Right forelimb (tissue), 1 donor: ENCODE results near the gene NMB.
A peak's percentile ranks its signal among the peaks of the same experiment; 100 is the strongest.
"Not testable (repeated sequence)": the region's sequence is repeated elsewhere in the genome, so short reads cannot be mapped to it uniquely, and the experiment has no call there.

Experiments used
- DNase-seq: peaks from one replicate; pipeline ENCODE4 v3.0.0-alpha.2; 2018

The NMB gene, protein sequence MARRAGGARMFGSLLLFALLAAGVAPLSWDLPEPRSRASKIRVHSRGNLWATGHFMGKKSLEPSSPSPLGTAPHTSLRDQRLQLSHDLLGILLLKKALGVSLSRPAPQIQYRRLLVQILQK

DNA sequence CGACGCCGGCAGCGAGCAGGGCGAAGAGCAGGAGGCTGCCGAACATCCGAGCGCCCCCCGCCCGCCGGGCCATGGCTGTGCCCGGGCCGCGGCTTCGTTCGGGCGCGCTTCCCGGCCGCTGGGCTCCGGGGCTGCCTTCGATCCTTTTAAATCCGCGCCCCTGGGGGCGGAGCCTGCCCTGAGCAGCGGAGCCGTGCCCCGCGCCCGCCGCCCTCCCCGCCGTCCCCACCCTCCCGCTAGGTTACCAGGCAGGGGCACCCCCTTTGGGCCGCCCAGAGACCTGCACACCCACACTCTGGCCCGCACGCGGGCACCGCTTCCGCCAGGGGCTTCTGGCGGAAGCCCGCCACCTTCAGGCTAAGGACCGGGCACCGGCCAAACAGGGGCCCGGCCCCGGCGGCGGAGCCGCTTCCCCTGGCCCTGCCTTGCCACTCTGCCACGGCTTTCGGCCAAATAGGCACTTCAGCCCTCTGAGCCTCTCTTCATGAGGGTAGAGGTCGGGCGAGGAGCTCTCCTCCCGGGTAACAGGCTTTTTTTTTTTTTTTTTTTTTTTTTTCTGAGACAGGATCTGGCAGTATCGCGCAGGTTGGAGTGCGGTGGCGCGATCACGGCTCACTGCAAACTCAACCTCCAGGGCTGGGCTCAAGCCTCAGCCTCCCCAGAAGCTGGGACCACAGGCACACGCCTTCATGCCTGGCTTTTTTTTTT is at the start of gene NMB:
Gene NMB (minus strand): TSS at position 120 of the 708 bp plus-strand sequence. CDS start 47 bp downstream, at position 73.
- DNase-seq: peak; percentile 85

DNA sequence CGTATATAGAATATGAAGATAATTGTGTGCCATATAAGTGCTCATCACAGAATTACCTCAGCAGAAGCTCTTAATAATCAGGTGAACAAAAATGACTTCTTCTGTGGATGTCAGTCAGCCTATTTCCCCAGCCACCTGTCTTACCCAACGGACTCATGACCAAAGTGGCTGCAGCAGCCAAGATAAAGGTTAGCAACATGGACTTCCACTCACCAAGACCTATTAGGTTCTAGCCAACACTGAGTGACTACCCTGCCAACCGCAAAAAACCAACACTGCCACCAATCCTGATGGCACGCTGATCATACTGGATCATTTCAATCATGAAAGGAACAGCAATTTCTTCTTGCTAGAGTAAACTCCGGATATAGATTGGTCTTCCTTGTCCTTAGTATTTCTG is 45.8 kb upstream of the NMB start:
- no peak for DNase-seq

DNA sequence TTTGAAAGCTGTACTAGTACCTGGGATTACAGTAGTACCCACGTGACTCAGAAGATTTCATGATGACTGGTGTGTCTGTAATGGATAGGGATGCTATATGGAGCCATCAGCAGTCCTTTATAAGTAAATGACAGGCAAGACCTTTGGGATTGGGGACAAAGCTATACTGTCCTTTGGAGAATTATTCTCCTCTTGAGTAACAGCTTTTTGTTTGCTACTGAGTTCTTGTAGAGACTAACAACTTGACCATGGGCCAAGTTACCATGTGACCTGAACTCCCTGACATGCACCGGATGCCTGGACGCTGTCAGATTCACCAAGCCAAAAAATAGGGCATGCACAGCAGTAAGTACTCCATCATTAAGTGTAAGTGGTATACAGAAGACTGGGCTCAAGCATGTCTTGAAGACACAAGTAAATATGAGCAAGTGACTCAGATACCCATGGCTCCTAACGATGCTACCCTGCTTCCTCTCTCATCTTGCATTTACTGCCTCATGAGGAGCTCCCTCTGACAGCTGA is 45.0 kb upstream of the NMB start:
- no peak for DNase-seq

DNA sequence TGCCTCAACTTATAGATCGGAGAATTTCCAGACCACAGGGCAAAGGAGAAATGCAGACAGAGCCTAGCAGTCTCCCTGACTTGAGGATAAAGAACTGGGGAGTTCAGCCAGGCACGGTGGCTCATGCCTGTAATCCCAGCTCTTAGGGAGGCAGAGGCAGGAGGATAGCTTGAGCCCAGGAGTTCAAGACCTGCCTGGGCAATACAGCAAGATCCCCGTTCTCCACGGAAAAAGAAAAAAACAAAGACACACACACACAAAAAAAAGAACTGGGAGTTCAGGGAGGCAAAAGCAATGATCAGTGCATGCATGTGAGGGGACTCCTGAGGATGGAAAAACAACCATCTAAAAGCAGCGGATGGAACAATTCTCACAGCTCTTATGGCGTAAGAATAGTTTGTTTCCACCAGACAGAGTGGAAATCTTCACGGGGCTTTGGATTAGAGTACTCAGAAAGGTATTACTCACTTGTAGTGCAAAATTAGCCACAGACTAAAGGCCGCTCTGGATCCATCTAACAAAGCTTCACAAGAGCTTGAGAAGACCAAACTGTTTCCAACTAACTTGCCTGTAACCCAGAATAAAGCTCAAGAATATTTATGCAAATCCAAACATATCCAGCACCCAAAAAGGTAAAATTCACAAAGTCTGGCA is 41.7 kb upstream of the NMB start:
- no peak for DNase-seq

DNA sequence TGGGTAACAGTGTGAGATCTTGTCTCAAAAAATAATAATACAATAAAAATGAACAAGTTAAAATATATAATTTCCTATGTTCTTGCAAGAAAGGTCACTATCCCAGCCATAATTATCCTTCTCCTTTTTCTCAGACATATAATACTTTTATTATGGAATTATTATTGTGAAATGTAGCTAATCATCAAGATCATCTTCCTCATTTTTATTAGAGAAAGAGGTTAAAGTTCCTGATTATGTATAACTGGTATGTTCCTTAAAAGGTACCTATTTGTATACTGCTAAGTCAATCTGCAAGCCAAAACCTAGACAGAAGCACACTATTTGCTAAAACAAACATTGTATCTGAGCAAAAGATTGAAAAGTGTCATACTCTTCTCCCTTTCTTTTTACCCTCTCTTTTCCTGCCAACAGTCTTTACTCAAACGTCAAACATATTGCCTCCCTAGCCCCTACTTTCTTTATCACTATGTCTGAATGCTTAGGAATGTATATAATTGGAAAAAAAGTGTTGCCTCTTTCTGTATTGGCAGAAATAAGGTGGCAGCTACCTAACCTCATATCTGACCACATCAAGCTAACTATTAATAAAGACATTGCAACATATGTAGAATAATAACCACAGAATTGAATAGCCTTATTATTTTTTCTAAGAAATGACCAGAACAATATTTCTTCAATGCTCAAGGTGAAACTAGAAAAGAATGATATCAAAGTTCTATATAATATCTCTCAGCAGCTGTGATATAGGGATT is 39.4 kb upstream of the NMB start:
- no peak for DNase-seq

DNA sequence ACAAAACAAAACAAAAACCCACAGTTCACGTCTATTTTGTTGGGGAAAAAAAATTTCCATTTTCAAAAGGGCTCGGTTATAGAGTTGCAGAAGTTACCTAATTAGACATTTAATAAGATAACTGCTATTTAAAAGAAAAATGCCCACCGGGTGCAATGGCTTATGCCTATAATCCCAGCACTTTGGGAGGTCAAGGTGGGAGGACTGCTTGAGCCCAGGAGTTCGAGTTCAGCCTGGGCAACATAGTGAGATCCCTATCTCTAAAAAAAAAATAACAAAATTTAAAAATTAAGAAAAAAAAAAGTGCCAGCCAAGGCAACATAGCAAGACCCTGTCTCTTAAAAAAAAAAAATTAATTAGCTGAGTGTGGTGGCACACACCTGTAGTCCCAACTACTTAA is 38.8 kb upstream of the NMB start:
- DNase-seq: no peak

DNA sequence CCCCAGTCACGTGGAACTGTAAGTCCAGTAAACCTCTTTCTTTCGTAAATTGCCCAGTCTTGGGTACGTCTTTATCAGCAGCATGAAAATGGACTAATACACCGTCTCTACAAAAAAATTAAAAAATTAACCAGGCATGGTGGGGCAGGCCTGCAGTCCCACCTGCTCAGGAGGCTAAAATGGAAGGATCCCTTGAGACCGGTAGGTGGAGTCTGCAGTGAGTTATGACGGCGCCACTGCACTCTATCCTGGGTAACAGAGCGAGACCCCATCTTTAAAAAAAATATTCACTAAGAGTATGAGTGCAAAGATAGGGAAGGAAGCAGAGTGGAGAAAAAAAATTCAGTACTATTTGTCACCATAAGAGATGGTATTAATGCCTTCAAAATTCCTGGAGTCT is 32.3 kb upstream of the NMB start:
- DNase-seq: no peak

DNA sequence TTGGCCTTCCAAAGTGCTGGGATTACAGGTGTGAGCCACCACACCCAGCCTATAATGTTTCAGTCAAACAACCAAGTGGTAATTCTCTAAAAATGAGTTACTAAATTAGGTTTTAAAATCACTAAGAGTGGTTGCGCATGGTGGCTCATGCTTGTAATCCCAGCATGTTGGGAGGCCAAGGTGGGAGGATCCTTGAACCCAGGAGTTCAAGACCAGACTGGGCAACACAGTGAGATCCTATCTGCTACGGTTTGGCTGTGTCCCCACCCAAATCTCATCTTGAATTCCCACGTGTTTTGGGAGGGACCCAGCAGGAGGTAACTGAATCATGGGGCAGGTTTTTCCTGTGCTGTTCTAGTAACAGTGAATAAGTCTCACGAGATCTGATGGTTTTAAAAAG is 31.9 kb upstream of the NMB start:
- DNase-seq: no peak

DNA sequence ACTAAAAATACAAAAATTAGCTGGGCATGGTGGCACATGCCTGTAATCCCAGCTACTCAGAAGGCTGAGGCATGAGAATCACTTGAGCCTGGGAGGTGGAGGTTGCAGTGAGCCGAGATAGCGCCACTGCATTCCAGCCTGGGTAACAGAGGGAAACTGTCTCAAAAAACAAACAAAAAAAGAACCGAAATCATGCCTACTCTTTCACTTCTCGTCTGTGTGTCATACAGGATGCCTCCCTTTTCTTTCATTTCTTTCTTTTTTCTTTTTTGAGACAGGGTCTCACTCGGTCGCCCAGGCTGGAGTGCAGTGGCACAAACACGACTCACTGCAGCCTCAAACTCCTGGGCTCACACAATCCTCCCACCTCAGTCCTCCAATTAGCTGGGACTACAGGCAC is 28.4 kb upstream of the NMB start:
- DNase-seq: not testable (repeated sequence)

DNA sequence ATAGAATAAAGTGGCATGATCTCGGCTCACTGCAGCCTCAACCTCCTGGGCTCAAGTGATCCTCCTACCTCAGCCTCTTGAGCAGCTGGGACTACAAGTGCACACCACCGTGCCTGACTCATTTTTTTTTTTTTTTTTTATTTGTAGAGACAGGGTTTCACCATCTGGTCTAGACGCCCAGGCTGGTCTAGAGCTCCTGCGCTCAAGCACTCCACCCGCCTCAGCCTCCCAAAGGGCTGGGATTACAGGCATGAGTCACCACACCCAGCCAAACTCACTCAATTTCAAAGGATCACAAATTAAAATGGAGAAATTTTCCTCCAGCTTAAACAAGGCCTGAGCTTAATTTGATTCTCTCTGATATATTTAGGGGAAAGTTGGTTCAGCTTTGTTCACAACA is 27.3 kb upstream of the NMB start:
- DNase-seq: no peak

DNA sequence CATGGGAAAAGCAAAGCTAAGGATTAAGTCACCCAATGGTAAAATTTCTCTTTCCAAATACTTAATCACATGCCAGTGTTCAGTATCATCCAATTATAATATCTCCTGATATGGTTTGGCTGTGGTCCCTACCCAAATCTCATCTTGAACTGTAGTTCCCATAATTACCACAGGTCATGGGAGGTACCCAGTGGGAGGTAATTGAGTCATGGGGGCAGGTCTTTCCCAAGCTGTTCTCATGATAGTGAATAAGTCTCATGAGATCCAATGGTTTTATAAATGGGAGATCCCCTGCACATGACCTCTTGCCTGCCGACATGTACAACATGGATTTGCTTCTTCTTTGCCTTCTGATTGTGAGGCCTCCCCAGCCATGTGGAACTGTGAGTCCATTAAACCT is 26.1 kb upstream of the NMB start:
- no peak for DNase-seq

DNA sequence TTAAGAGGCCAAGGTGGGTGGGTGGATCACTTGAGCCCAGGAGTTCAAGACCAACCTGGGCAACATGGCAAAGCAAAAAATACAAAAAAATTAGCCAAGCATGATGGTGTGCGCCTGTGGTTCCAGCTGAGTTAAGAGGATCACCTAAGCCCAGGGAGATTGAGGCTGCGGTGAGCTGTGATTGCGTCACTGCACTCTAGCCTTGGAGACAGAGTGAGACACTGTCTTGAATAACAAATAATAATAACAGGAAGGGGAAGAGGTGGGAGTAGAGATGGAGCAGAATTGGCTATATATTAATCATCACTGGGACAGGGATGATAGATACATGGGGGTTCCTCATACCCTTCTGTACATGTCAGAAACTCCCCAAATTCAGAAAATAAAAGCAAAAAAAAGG is 23.8 kb upstream of the NMB start:
- DNase-seq: no peak

DNA sequence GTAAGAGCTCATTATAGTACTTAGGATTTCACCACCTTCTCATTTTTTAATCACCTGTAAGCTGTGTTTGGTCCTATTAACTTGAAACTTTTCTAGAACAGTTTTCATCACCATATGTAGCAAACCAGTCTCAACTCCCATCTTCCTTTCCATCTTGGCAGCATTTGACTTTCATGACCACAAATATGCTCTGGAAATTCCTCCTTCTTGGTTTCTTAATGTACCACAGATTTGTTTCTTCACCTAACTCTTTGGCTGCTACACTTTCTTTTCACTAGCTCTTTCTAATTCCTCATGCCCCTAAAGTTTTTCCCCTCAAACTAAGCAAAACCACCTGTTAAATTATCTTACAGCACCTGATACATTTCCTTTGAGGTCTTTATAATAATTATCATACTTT is 13.2 kb upstream of the NMB start:
- DNase-seq: no peak

DNA sequence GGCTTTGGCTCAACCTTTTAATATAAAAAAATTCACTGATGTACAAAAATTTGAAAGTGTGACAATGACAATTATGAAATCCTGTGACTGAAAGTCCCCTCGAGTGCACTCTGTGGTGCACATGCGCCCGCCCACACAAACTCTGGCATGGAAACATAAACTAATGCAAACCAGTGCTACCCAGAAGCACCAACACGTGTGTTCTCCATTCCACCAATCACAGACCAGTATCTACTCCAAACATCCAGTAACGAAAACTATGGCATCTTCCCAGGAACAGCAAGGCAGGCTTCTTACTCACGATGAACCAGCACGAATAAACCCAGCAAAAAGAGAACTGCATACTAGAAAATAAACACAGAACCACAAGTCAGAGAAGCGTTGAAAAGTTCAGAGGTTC is 11.7 kb upstream of the NMB start:
- no peak for DNase-seq

DNA sequence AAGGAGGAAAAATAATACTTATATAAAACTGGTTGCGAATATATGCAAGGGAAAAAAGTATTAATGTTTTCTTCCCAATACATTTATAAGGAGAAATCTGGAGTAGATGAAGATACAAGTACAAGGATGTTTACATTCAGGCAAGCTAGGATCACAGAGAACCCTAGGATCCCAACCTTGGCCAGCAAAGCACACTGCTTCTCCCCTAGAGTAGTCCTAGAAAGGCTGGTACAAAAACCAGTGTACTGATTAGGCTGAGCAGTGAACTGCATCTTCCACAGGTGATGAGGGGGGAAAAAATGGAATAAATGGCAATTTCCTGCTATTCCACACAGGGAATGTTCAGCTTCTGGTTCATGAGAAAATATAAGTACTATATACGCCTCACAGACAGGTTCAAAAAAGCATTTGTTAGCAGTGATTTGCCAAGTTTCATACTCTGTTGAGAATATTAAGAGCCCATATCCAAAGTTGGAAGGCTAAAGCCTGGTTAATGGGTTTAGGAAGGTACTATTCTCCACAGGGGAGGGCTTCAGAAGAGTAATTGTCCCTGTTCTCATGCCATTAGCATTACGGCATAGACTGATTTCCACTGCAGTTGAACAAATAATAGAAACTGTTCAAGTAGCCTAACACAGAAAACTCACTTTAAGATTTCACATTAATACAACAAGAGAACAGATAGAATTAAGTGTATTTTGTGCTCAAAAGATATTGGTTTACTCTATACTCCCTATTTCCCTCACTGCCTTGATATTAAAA is 10.4 kb upstream of the NMB start:
- no peak for DNase-seq

DNA sequence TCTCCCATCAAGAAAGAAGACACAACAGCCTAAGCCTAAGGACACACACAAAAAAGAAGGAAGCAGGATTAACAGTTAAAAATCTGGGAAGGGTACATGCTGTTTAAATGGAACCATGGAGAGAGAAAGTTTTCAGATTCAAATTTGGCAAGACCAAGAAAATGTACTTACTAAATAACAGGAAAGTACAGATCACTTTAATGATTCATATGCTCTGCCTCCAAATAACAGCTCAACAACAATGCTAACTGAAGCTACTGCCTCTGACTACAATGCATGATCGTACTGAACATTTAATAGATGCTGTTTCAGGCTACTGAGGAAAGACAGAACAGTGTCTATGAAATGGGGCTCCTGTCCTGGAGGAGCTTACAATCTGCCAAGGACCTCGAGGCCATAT is 8.4 kb upstream of the NMB start:
- DNase-seq: no peak

DNA sequence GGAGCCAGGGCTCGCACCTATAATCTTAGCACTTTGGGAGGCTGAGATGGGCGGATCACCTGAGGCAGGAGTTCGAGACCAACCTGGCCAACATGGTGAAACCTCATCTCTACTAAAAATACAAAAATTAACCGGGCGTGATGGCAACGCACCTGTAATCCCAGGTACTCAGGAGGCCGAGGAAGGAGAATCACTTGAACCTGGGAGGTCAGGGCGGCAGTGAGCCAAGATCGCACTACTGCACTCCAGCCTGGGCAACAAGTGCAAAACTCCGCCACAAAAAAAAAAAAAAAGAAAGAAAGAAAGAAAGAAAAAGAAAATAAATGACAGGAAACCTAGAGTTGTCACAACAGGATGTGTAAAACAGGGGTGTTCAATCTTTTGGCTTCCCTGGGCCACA is 3.0 kb upstream of the NMB start:
- no peak for DNase-seq

DNA sequence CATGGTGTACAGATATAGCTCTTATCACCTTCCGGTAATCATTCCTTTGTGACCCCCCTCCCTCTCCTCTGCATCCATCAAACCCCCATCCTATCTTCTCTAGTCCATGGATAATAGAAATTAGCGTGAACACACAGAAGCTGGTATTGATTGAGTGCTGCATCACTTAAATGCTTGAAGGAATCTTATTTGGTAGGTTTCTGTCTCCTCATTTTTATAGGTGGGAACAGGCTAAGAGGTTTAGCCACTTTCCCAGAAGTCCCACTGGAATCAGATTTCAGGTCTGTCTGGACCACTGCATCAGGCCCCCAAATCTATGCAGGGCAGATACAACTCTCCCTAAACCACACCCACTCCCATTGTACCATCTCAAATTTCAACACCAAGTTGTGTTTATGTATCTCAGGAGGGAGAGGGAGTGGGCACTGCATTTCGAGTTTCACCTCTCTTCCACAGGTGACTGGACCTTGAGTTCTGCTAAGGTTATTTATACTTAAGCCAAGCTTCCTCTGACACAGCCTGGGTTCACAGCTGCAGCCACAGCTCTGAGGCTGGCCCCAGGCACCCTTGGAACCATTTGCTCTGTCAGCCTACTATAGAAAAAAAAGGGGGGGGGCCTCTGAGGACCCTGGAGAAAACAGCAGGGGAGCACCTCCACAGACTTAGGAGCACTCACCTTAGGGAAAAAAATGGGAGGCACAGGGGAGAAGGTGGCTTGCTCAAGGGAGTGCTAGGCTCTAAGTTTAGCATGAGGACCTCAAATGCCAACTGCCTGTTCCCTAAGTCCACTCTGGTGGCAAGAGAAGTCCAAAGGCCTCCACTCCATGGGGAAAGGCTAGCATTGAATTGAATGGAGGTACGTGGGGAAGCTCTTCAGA is 2.1 kb upstream of the NMB start:
- DNase-seq: no peak

DNA sequence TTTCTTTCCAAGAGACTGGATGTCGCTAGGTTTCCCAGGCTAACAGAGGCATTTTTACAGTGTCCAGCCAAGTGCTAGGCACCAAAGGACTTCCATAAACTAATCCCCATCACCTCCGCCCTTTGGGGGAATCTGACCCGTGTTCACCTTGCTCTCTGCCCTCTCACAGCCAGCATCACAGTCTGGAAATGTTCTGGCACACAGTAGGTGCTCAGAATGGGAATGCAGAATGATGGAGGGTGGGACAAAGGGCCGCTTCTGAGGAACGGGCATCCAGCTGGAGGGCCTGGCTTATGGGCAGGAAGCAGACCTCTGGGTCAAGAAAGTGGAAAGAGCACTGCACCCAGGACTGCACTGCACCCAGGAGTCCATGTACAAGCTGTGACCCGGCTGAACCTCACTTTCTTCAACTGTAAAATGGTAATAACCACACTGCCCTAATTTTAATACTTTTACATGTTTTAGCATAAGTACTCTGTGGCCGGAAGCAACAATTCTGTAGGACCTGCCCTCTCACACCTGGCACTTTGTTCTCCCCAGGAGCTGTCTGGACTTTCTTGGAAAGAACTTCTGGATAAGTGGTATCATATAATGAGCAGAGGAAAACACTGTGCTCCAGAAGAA is 901 bp upstream of the NMB start:
- DNase-seq: no peak

DNA sequence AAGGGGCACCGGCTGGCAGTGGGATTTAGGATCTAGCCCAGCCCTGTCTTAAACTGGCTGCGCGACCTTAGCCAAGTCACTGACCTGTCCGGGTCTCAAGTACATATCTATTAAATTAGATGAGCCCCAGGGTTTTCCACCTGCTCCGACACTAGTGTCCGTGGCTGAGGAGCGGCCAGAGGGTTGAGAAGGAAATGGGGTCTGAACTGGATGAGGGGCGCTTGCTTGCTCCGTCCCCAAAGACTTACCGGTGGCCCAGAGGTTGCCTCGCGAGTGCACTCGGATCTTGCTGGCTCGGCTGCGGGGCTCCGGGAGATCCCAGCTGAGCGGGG is 285 bp downstream of the NMB start:
- no peak for DNase-seq

DNA sequence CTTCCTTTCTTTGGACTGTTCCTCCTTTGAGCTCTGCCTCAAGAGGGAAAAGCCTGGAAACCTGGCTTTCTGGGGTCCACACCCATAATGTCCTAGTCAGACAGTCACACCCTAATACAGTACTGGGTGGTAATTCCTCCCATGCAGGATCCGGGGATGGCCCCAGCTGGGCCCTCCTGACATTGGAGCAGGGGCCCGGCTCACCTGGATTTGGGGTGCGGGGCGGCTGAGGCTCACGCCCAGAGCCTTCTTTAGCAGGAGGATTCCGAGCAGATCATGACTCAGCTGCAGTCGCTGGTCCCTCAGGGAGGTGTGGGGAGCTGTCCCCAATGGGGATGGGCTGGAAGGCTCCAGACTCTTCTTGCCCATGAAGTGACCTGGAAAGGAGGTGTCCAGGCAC is 1.0 kb downstream of the NMB start:
- no peak for DNase-seq
